Suprapubic skin (tissue), 4 donors: ENCODE results near the gene MOB1A. TPM values are rescaled to one million over a fixed set of nuclear protein-coding genes. Genes with fewer than 3 reads are reported as not detected.
"Not testable (repeated sequence)": the region's sequence is repeated elsewhere in the genome, so short reads cannot be mapped to it uniquely, and the experiment has no call there.

ENCODE experiments used
- DNase-seq, 2 donors: peaks; one replicate each; pipeline ENCODE4 v3.0.0-alpha.2; 2019; ENCODE audit warnings: low spot score in 2 of 2
- H3K27ac ChIP-seq: fragments of 200-600 bp; sonication (generic); one replicate; pipeline ENCODE4 v1.5.1; 2019
- H3K27me3 ChIP-seq: fragments of 200-600 bp; sonication (generic); one replicate; pipeline ENCODE4 v1.5.1; 2019
- H3K36me3 ChIP-seq: fragments of 200-600 bp; sonication (generic); one replicate; pipeline ENCODE4 v1.5.1; 2019
- H3K4me1 ChIP-seq: fragments of 200-600 bp; sonication (generic); one replicate; pipeline ENCODE4 v1.5.1; 2019
- H3K4me3 ChIP-seq: fragments of 200-600 bp; sonication (generic); one replicate; pipeline ENCODE4 v1.5.1; 2019; ENCODE audit warnings: mild to moderate bottlenecking
- H3K9me3 ChIP-seq: fragments of 200-600 bp; sonication (generic); one replicate; pipeline ENCODE4 v1.5.1; 2019
- CTCF ChIP-seq, 2 donors: fragments of 200-600 bp in 1 of 2; fragments of 450-650 bp in 1 of 2; sonication (generic) in 1 of 2; IDR thresholded peaks; one replicate each; pipeline ENCODE4 v1.5.1; 2016 to 2019; ENCODE audit warnings: antibody characterized with exemption in 2 of 2, mild to moderate bottlenecking in 1 of 2, moderate library complexity in 1 of 2
- EP300 ChIP-seq: sonication (generic); formaldehyde crosslinking; IDR thresholded peaks from one replicate; pipeline ENCODE4 v1.6.1; 2017; ENCODE audit warnings: antibody characterized with exemption
- POLR2A ChIP-seq, 2 donors: fragments of 450-650 bp; IDR thresholded peaks; one replicate each; pipeline ENCODE4 v1.6.1; 2017; ENCODE audit warnings: antibody characterized with exemption in 2 of 2, mild to moderate bottlenecking in 2 of 2, moderate library complexity in 2 of 2
- POLR2AphosphoS5 ChIP-seq, 3 donors: sonication (generic); formaldehyde crosslinking; IDR thresholded peaks; one replicate each; pipeline ENCODE4 v1.6.1; 2017; ENCODE audit warnings: antibody characterized with exemption in 3 of 3
- WGBS: methylation state at CpG from one replicate; pipeline ENCODE4 v1.1.5; 2018; 5-methylcytosine and 5-hydroxymethylcytosine counted together
- total RNA-seq, 4 donors: library from RNA; depleted of rRNA; stranded (reverse); fragments of >200 nt; gene quantifications; one replicate each; pipeline ENCODE4 v1.1.0, GENCODE V29; 2016

Gene MOB1A
- total RNA-seq, 4 donors from 2014 or later, result 65.2 to 96.6 (median 79.2) TPM

DNA sequence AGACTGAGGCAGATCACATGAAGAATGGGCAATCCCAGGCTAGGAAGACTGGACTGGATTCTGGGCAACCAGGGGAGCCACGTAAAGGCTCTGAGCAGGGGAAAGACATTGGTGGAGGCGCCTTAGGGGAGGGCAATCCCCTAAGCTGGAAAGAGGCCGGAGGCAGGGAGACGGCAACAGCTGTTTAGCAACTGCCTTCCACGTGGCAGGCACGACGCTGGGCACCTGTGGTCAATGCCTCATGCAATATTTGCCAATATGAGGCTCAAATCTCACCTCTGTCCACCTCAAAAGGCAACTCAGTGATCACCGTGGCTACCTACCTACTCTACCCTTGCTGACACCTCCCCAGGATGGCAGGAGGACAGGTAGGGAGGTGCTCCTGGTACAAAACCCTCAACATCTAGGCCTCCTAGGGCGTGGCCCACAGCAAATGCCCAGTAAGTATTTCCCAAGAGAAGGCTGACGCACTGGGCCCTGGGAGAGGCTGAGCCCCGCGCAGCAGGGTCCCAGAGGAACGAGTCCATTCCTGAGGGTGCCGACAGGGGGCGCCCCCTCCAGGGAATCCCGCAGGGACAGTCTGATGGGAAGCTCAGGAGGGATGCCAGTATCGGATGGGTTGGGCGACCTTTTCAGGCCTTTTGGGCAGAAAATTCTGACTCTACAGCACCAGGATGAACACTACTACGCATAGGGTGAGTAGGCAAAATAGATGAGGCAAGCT is 39.9 kb downstream of the MOB1A start:
- no peak overlapping the region for H3K27ac ChIP-seq
- TF ChIP-seq POLR2AphosphoS5 (IDR thresholded peaks at IDR 0.05) (no peak), EP300 (no peak), CTCF (IDR thresholded peaks at IDR 0.05) (no peak), POLR2A (IDR thresholded peaks at IDR 0.05) (no peak)
- H3K4me1 ChIP-seq, result no peaks in the 10 kb centered on the region
- no peak overlapping the region for H3K4me3 ChIP-seq
- no peaks in the 10 kb centered on the region for H3K9me3 ChIP-seq
- no peak for DNase-seq
- peaks cover 29% of the 10 kb centered on the region for H3K36me3 ChIP-seq
- WGBS, result 88% methylated on average over 16 of the region's 19 CpGs
- H3K27me3 ChIP-seq, result no peaks in the 10 kb centered on the region

GRCh38 chr2:74137651-74138599 is 40.8 kb downstream of the MOB1A start:
- Histone ChIP-seq H3K27me3 (no peaks in the 10 kb centered on the region), H3K9me3 (no peaks in the 10 kb centered on the region), H3K27ac (no peak overlapping the region), H3K4me1 (no peaks in the 10 kb centered on the region), H3K4me3 (no peak overlapping the region), H3K36me3 (peaks cover 34% of the 10 kb centered on the region)
- 97% methylated on average over 11 of the region's 11 CpGs for WGBS
- no peak for TF ChIP-seq POLR2AphosphoS5 (IDR thresholded peaks at IDR 0.05)
- TF ChIP-seq EP300, result no peak
- no peak for DNase-seq

DNA sequence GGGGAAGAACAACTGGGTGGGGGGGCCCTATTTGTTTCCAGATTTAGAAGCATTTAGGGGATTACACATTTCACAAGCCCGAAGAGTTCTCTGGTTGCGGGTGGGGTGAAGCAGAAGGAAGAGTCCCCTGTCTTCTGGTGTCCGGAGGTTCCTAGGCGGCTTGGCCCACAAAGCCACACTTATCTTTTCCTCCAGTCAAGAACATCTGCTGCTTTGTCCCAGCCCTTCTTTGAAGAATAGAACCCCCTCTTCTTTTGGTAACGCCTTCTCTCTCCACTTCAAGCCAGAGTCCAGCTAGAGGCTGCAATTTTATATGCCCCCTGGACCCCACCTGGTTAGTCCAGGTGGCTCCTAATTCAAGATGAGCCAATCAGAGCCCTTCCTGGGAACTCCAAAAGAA is 46.8 kb downstream of the MOB1A start:
- no peak overlapping the region for H3K4me3 ChIP-seq
- 92% methylated on average over 5 of the region's 5 CpGs for WGBS

GRCh38 chr2:74130211-74130995 is 48.3 kb downstream of the MOB1A start:
- no peaks in the 10 kb centered on the region for H3K4me1 ChIP-seq
- no peaks in the 10 kb centered on the region for H3K9me3 ChIP-seq
- peaks cover 11% of the 10 kb centered on the region for H3K27me3 ChIP-seq
- 64% methylated on average over 41 of the region's 41 CpGs for WGBS
- no peak for TF ChIP-seq POLR2AphosphoS5 (IDR thresholded peaks at IDR 0.05)
- TF ChIP-seq CTCF (IDR thresholded peaks at IDR 0.05), result no peak
- no peak for TF ChIP-seq EP300
- no peak for TF ChIP-seq POLR2A (IDR thresholded peaks at IDR 0.05)
- no peak overlapping the region for H3K27ac ChIP-seq
- peaks cover 20% of the 10 kb centered on the region for H3K36me3 ChIP-seq
- no peak overlapping the region for H3K4me3 ChIP-seq
- DNase-seq, result no peak

More for the DNA sequence above, 46.8 kb downstream of the MOB1A start:
- TF ChIP-seq POLR2A (IDR thresholded peaks at IDR 0.05) (no peak), EP300 (no peak), POLR2AphosphoS5 (IDR thresholded peaks at IDR 0.05) (no peak), CTCF (IDR thresholded peaks at IDR 0.05) (no peak)
- peaks cover 20% of the 10 kb centered on the region for H3K36me3 ChIP-seq
- H3K4me1 ChIP-seq, result no peaks in the 10 kb centered on the region
- no peak for DNase-seq
- H3K27me3 ChIP-seq, result peaks cover 11% of the 10 kb centered on the region
- no peaks in the 10 kb centered on the region for H3K9me3 ChIP-seq
- no peak overlapping the region for H3K27ac ChIP-seq

- no peaks in the 10 kb centered on the region for H3K9me3 ChIP-seq
- TF ChIP-seq POLR2A (IDR thresholded peaks at IDR 0.05) (no peak), EP300 (no peak), POLR2AphosphoS5 (IDR thresholded peaks at IDR 0.05) (no peak), CTCF (IDR thresholded peaks at IDR 0.05) (no peak)
- no peak overlapping the region for H3K4me3 ChIP-seq
- H3K27ac ChIP-seq, result no peak overlapping the region
- H3K4me1 ChIP-seq, result no peaks in the 10 kb centered on the region
- peaks cover 11% of the 10 kb centered on the region for H3K27me3 ChIP-seq
- no peak for DNase-seq
- no peaks in the 10 kb centered on the region for H3K36me3 ChIP-seq
- WGBS, result 88% methylated on average over 3 of the region's 3 CpGs
Measured at GRCh38 chr2:74128206-74128605, 50.5 kb downstream of the MOB1A start.

DNA sequence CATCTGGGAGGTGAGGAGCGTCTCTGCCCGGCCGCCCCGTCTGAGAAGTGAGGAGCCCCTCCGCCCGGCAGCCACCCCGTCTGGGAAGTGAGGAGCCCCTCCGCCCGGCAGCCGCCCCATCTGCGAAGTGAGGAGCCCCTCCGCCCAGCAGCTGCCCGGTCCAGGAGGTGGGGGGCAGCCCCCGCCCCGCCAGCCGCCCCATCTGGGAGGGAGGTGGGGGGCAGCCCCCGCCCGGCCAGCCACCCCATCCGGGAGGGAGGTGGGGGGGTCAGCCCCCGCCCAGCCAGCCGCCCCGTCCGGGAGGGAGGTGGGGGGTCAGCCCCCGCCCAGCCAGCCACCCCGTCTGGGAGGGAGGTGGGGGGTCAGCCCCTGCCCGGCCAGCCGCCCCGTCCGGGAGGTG is 54.7 kb downstream of the MOB1A start:
- not testable (repeated sequence) for H3K27ac ChIP-seq, H3K36me3 ChIP-seq, H3K9me3 ChIP-seq, DNase-seq, H3K4me1 ChIP-seq, H3K27me3 ChIP-seq, H3K4me3 ChIP-seq
- 84% methylated on average over 4 of the region's 29 CpGs for whole genome bisulfite sequencing

- WGBS, result 100% methylated on average over 1 of the region's 1 CpG
- not testable (repeated sequence) for DNase-seq, H3K4me3 ChIP-seq, H3K27me3 ChIP-seq, H3K9me3 ChIP-seq, H3K4me1 ChIP-seq, H3K36me3 ChIP-seq, H3K27ac ChIP-seq
Measured at GRCh38 chr2:74121846-74122245, 56.8 kb downstream of the MOB1A start.
